Left lung (tissue), 10 donors: ENCODE results near the gene MGAT5. TPM values are rescaled to one million over a fixed set of nuclear protein-coding genes. Genes with fewer than 3 reads are reported as not detected.
A peak's percentile ranks its signal among the peaks of the same experiment; 100 is the strongest.

Experiments used
- ATAC-seq: fragments of 200-7000 bp; cut with Tn5 transposase; one replicate; pipeline ENCODE4 v1.9.1; 2020; ENCODE audit warnings: moderate library complexity
- DNase-seq, 4 donors: peaks; one replicate each; pipeline ENCODE4 v3.0.0-alpha.2; 2013 to 2020
- H3K27ac ChIP-seq, 2 donors: fragments of 200-600 bp; sonication (generic) in 1 of 2; one replicate each; pipeline versions ENCODE4 v1.5.0 to v1.8.0; 2020 to 2021
- H3K27me3 ChIP-seq, 2 donors: fragments of 200-600 bp; sonication (generic) in 1 of 2; one replicate each; pipeline versions ENCODE4 v1.5.0 to v1.8.0; 2020 to 2021
- H3K36me3 ChIP-seq, 2 donors: fragments of 200-600 bp; sonication (generic) in 1 of 2; one replicate each; pipeline versions ENCODE4 v1.5.0 to v1.8.0; 2020 to 2021
- H3K4me1 ChIP-seq, 2 donors: fragments of 200-600 bp; one replicate each; pipeline ENCODE4 v1.8.0; 2021
- H3K4me3 ChIP-seq, 2 donors: fragments of 200-600 bp; sonication (generic) in 1 of 2; one replicate each; pipeline versions ENCODE4 v1.5.0 to v1.8.0; 2020 to 2021; ENCODE audit warnings: mild to moderate bottlenecking in 1 of 2
- H3K9me3 ChIP-seq, 2 donors: fragments of 200-600 bp; sonication (generic) in 1 of 2; one replicate each; pipeline versions ENCODE4 v1.5.0 to v1.8.0; 2020 to 2021
- CTCF ChIP-seq, 2 donors: fragments of 200-600 bp; sonication (generic) in 1 of 2; IDR thresholded peaks; one replicate each; pipeline versions ENCODE4 v1.5.0 to v1.8.0; 2021; ENCODE audit warnings: antibody characterized with exemption in 2 of 2
- intact Hi-C, 2 donors: fragments of 100-400 bp; cut with DNase I; formaldehyde crosslinking; loops; one replicate each; pipeline versions ENCODE4 v1.11.2 to v1.14.2; 2022
- polyA plus RNA-seq, 6 donors: library from polyadenylated mRNA; unstranded; fragments of 120-200 nt; gene quantifications; one replicate each; pipeline ENCODE4 v1.2.1, GENCODE V29; 2013; ENCODE audit not compliant: insufficient read length in 6 of 6
- total RNA-seq, 2 donors: library from RNA; stranded (reverse); fragmentation: NEBNext Ultra II Directional; extraction: Animal tissue kit (Norgen Biotek cat#: 25700); gene quantifications; one replicate each; pipeline ENCODE4 v1.2.1, GENCODE V29; 2021
- donor health status: DM: no; HTN: yes; CAD: no.
- donor health status: DM: no; HTN: no; CAD: no.

The MGAT5 gene
- total and polyA plus RNA-seq, 8 donors: 24.5 to 57.0 (median 28.1) TPM

- no peaks in the 10 kb centered on the region for H3K4me1 ChIP-seq
- ATAC-seq: no peak
- intact Hi-C loops: no loop called here
These were observed 201.1 kb downstream of the MGAT5 start for GRCh38 chr2:134454931-134455330.

GRCh38 chr2:134455426-134455825 lies 201.6 kb downstream of the MGAT5 start:
- Histone ChIP-seq H3K4me3 (no peak overlapping the region), H3K27ac (no peak overlapping the region), H3K36me3 (peaks cover 0 to 35% of the 10 kb centered on the region in 2 donors), H3K27me3 (no peaks in the 10 kb centered on the region), H3K9me3 (no peaks in the 10 kb centered on the region), H3K4me1 (no peaks in the 10 kb centered on the region)
- DNase-seq (no peak), ATAC-seq (no peak)
- TF ChIP-seq CTCF (IDR thresholded peaks at IDR 0.05): no peak
- intact Hi-C loops: no loop called here

More at GRCh38 chr2:134454931-134455330, 201.1 kb downstream of the MGAT5 start:
- DNase-seq: no peak
- H3K27ac ChIP-seq: no peak overlapping the region
- no peaks in the 10 kb centered on the region for H3K9me3 ChIP-seq
- no peak overlapping the region for H3K4me3 ChIP-seq
- no peak for TF ChIP-seq CTCF (IDR thresholded peaks at IDR 0.05)
- H3K36me3 ChIP-seq: peaks cover 0 to 40% of the 10 kb centered on the region in 2 donors
- H3K27me3 ChIP-seq: no peaks in the 10 kb centered on the region

GRCh38 chr2:134457353-134457752 lies 203.5 kb downstream of the MGAT5 start:
- intact Hi-C loops: no loop called here
- Histone ChIP-seq H3K27me3 (no peaks in the 10 kb centered on the region), H3K27ac (no peak overlapping the region), H3K9me3 (no peaks in the 10 kb centered on the region), H3K36me3 (peaks cover 0 to 35% of the 10 kb centered on the region in 2 donors), H3K4me3 (no peak overlapping the region), H3K4me1 (peaks cover 0 to 7% of the 10 kb centered on the region in 2 donors)
- TF ChIP-seq CTCF (IDR thresholded peaks at IDR 0.05): no peak
- no peak for ATAC-seq
- no peak for DNase-seq

- no peak for TF ChIP-seq CTCF (IDR thresholded peaks at IDR 0.05)
- intact Hi-C loops: no loop called here
- no peaks in the 10 kb centered on the region for H3K27me3 ChIP-seq
- peaks cover 0 to 7% of the 10 kb centered on the region in 2 donors for H3K4me1 ChIP-seq
- H3K27ac ChIP-seq: no peak overlapping the region
- H3K36me3 ChIP-seq: peaks cover 0 to 32% of the 10 kb centered on the region in 2 donors
- ATAC-seq (peak; percentile 72), DNase-seq (peak in 2 of 4 donors; percentile 32 to 48)
- no peak overlapping the region for H3K4me3 ChIP-seq
- H3K9me3 ChIP-seq: no peaks in the 10 kb centered on the region
These were observed 204.0 kb downstream of the MGAT5 start for GRCh38 chr2:134457765-134458472.

GRCh38 chr2:134458473-134458853 lies 204.6 kb downstream of the MGAT5 start:
- ATAC-seq: no peak
- Histone ChIP-seq H3K9me3 (no peaks in the 10 kb centered on the region), H3K27ac (no peak overlapping the region), H3K4me1 (peaks cover 0 to 7% of the 10 kb centered on the region in 2 donors), H3K27me3 (no peaks in the 10 kb centered on the region), H3K4me3 (no peak overlapping the region), H3K36me3 (peaks cover 0 to 27% of the 10 kb centered on the region in 2 donors)
- intact Hi-C loops: no loop called here
- TF ChIP-seq CTCF (IDR thresholded peaks at IDR 0.05): no peak
- DNase-seq: no peak
